Endometrium (tissue), 2 donors: ENCODE measurements around the gene FRAS1.
"Not testable (repeated sequence)": the region's sequence is repeated elsewhere in the genome, so short reads cannot be mapped to it uniquely, and the experiment has no call there.

Source experiments
- FAIRE-seq: peaks from 2 replicates; lab custom pipeline; 2012; peaks lifted over from hg19 to GRCh38; lab: Jason Lieb, UNC
- donor health status: control.
- donor health status: control.

FRAS1 gene

DNA sequence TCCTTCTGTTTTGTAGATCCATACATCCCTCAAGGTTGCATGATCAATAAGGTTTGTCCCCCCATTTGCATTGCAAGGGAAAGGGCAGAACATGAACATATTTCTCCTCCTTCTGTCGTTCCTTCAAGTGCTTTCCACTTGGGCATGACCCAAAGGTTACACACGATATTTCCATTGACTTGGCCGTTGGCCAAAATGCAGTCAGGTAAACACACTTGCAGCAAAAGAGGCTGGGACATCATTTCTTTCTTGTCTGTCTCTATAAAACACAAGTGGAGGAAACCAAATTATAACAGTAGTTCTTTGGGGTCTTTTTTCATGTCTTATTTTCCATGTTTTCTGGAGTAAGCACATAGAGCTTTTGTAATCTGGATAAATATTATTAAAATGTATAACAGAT is 156.1 kb downstream of the FRAS1 start:
- FAIRE-seq: no peak

DNA sequence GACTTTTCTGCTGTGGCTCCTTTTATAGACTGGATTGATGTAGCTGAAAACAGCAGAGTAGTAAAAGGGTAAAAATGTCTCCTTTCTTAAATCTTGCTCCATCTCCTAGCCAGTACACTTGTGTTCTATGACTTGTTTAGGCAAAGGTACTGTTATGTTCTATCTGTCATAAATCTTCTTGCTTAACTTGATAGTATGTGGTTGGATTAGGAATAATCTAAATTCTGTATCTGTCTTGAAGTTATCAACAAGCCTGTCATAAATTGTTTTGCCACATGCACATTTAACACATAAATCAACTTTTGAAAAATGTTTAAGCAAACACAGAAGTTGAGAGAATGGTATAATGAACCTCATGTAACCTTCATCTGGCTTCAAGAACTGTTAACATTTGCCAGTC is 157.0 kb downstream of the FRAS1 start:
- no peak for FAIRE-seq

DNA sequence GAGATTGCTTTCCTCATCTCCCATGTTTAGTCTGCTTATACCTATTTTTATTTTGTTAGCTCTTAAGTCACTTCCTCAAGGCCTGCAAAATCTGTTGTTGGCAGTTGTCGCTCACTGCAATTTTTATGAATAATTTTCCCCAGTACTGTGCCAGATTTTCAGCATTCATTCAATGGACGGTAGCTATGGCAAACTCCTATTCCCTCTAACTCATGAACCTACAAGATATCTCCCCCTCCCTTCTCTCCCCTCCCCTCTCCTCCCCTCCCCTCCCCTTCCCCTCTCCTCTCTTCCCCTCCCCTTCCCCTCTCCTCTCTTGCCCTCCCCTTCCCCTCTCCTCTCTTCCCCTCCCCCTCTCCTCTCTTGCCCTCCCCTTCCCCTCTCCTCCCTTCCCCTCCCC is 160.4 kb downstream of the FRAS1 start:
- no peak for FAIRE-seq

DNA sequence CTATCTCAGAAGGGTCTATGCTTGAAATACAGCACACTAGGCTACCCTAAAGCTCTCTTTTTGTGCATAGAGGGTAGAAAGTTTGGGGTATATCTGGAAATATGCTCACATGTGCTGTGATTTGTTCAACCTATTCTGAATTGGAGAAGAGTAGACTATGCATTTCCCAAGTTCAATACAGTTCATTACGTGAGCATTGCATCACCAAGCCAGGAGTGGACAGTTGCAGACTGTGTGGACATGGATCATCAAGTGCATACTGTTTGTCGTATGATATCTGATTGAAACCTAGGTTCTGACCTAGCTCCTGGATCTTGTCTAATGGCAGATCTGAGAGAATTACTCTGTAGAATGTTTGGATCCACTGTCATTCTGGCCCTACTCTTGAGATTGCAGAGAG is 161.1 kb downstream of the FRAS1 start:
- no peak for FAIRE-seq

DNA sequence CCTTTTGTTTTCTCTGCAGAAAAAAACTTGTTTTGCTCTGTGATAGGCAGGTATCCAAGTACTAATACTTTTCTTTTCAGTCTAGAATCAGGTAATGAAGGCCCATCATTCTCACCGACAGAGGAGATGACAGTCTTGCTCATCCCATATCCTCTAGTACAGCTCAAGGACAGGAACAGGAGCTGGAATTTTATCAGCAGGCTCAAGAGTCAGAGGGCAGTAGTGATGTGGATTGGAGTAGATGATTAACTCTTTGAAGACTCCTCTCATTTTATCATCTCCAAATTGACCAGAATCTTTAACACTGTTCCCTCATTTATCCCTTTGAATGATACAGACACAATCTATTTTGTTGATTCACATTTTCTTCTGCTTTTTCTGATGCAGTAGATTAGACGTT is 162.7 kb downstream of the FRAS1 start:
- no peak for FAIRE-seq

DNA sequence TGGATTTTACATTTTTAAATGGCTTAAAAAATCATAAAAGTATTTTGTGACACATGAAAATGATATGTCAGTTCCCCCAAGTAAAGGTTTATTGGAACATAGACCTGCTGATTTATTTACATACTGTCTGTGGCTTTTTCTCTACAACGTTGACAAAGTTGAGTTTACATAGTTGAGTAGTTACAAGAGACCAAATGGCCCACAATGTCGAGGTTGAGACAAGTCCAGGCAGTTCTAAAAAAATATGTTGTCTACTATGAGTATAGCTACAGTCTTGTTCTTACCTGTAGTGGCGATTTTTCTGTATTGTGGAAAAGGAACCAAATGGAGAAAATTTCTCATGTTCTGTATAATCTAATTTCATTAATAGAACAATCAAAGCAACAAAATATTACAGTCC is 163.2 kb downstream of the FRAS1 start:
- FAIRE-seq: no peak

DNA sequence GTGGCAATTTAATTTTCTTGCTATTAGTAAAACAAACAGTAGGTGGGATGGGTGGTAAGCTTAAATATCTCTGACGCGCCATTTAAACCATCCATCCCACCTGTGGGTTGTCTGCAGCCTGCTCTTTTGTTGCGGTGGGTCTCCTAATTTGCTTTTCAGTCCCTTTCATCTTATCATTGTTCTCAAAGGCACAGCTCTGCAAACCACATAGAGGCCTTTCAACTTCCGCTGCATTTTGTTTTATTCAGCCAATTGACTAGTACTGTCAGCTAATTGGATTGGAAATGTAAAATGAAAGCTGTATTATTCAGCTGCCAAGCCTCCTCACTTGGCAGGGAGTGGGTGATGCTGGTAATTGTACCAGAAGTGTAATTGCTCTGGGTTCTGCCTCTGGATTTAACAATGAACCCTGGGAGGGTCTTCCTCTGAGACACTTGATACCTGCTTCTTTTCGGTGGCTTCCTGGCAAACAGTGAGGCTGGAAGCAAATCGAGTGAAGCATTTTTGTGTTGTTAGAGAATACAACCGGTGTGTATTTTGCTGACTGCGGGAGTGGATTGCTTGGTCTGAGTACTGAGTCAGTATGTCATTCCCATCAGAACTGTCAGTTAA is 165.6 kb downstream of the FRAS1 start:
- FAIRE-seq: no peak

DNA sequence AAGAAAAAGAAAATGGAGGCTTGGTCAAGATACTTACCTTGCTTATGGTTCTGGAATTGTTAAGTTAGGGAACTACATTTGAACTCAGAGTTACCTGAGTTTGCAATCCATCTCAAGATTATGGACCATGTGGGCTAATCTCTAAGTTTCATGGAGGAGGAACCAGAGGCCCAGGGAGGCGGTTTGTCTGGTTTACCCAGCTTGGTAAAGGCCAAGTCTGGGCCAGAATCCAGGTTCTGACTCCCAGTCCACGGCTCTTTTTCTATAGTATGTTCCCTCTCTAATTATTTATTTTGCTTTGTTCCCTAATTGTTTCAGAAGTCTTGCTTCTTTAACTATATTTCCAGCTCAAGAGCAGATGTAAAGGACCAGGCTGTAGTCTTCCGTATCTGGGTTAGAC is 168.1 kb downstream of the FRAS1 start:
- FAIRE-seq: no peak

DNA sequence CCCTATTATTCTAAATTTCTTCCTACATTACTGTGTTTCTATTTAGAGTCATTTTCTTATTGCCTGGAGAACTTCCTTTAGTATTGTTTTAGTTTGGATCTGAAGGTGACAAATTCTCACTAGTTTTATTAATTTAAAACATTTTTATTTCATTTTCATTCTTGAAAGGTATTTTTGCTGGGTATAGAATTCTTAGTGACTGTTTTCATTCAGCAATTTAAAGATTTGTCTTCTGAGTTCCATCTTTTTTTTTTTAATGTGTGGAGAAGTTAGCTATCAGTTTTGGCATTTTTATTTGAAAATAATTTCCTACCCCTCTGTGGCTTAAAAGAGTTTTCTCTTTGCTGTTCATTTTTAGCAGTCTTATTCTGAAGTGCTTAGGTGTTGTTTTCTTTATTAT is 169.2 kb downstream of the FRAS1 start:
- FAIRE-seq: no peak

DNA sequence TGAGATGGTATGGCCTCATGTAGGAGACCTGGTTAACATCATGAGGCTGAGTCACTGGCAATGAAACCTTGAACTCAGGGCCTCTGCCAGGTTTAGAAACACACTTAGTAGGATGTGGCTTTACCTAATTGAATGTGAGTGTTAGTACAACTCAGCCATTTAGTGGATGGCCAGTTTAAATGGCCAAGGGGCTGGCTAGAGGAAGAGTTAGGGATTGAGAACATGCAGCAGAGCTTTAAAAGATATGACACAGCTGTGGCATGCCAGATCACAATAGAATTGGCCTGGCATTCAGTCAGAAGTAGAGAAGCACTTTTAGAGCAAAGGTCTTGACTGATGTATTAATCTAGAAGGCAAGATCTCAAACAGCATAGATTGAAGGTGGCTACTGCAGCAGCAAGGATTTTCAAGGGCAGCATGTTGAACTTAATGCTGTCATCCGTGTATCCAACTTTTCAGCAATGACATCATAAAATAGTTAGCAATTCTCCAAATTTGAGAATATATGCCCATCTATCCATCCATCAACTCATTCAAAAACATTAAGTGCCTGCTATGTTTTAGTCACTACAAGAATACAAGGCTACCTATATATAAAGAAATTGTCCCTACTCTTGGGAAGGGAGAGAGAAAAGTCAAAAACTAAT is 170.4 kb downstream of the FRAS1 start:
- FAIRE-seq: no peak

DNA sequence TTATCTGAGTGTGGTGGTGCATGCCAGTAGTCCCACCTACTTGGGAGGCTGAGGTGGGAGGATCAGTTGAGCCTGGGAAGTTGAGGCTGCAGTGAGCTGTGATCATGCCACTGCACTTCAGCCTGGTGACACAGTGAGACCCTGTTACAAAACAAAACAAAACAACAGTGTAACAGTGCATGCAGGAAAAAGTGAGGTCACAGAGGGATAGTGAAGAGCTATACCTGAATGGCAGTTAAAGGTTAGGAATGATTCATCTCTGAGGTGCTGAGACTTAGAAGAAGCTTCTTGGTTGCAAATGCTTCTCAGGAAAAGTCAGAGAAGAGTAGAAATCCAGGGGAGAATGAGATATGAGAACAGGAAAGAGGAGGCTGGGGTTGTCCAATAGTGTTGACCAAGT is 178.7 kb downstream of the FRAS1 start:
- no peak for FAIRE-seq

DNA sequence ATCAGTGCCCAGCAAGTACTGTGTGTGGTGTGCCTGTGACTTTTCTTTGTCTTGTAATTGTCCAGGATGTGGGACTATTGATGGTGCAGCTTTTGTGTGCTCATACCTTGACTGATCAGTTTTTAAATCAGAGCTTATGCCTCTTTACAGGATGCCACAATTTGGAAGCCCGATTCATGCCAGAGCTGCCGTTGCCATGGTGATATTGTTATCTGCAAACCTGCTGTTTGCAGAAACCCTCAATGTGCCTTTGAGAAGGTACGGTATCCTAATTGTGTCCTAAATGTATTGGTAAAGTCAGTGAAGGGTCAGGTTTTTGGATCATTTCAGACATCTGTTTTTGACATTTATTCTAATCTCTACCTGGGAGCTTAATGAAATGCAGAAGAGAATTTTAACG is 180.2 kb downstream of the FRAS1 start:
- FAIRE-seq: no peak

DNA sequence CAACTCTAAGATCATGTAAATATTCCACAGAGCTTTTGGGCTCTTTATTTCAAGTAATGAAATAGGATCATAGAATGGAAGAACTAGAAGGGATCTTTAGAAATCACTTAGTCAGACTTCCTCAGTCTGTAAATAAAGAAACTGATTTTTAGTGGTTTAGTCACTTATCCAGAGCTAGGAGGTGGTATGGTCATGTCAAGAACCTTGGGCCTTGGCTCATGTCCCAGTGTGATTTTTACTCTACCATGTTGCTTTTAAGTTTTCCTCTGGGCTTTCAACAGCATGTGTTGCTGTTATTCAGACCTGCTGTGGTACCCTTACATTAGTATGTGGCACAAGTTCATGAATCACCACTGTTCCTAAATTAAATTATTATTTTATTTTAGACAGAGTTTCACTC is 184.9 kb downstream of the FRAS1 start:
- FAIRE-seq: no peak

DNA sequence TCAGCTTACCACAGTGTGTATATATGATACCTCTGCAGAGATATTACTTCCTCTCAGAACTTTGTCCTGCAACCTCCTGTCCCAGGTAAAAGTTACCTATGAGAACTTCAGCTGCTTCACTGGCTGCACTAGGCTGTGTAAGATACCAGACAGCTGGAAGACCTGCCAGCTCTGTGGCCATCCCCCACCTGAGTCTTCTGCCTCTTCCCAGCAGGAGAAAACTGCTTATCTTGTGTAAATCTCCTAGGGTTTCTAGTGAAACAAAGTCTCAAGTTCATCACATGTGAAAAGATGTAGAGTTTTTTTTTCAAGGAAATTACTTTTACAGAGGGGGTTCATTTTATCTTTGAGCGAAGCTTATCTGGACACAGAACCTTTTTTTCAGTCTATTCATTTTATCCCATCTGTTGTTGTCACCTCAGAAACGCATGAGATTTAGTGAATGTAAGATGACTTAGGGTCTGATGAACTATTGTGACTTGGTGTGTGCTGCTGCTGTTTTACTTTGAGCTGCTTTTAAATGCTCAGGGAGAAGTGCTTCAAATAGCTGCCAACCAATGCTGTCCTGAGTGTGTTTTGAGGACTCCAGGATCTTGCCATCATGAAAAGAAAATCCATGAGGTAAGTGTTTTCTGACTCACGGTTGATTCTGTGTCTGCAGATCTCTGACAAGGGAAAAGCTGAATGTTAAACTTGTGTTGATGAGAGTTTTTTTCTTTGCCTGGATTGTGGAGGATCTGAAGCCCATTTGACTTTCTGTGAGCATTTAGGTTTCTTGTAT is 187.8 kb downstream of the FRAS1 start:
- FAIRE-seq: no peak

DNA sequence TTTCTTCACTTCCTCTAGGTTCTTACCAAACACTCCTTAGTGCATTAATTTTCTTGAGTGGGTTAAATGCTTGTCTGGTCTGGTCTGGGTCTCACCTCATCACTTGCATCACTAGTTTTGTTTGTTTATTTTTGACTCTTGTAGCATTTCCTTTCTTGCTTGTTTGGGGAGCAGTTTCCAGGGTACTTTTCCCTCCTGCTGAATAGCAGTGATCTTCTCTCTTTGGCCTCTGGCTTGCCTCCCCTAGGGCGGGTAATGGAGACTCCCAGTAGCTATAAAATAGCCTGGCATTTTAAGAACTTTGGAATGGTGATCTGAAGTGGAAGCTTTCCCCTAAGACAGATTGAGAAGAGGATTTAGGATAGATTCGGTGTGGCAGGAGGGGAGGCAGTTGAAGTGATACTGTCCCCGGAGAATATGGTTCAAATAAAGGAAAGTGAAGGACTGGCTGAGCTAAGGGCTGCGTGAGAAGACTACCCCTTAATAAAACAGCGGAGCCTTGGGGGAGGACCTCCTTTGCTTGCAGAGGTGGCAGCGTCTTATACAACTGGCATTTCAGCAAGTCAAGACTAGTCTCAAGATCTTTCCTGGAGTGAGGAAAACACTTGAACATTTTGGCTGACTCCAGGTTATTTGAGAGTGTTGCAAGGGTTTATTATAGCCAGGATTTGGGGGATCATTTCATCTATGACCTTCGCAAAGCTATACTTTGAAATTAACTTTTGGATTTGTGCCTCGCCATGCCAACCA is 190.6 kb downstream of the FRAS1 start:
- FAIRE-seq: no peak

DNA sequence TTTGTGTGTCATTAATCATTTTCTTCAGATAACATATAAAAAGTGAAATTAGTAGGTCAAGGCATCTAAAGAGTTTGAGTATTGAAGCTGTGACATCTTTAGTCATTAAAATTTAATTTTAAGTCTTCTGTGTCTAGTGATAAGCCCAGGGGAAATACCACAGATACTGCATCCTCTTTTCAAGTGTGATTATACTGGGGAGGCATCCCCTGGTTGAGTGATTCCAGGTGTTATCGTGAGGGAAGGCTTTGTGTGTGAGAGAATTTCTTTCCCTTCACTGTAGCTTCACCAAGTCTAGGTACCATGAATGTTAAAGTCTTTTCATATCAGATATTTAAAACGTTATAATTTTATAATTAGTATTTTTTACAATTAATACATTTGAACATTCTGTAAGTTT is 193.4 kb downstream of the FRAS1 start:
- FAIRE-seq: no peak

DNA sequence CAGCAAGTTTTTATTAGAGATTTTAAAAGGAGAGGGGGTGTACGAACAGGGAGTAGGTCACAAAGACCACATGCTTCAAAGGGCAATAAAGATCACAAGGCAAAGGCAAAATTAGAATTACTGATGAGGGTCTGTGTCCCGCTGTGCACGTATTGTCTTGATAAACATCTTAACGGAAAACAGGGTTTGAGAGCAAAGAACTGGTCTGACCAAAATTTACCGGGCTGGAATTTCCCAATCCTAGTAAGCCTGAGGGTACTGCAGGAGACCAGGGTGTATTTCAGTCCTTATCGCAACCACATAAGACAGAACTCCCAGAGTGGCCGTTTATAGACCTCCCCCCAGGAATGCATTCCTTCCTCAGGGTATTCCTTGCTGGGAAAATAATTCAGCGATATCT is 195.7 kb downstream of the FRAS1 start:
- FAIRE-seq: not testable (repeated sequence)

DNA sequence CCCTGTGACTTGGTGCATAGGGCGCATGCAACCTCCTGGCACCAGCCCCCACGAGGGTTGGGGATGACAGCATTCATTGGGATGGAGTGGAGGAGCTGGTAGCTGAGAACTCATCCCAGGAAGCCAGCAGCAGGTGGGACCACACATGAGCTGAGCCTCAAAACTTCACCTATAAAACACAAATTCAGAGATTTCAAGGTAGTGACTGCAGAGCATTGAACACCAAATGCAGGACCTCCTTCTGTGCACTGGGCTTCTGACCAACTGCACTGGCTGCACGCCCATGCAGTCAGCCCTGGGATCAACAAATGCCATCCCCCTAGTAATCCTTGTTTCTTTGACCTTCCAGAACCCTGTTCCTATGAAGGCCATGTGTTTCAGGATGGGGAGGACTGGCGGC is 197.8 kb downstream of the FRAS1 start:
- no peak for FAIRE-seq

DNA sequence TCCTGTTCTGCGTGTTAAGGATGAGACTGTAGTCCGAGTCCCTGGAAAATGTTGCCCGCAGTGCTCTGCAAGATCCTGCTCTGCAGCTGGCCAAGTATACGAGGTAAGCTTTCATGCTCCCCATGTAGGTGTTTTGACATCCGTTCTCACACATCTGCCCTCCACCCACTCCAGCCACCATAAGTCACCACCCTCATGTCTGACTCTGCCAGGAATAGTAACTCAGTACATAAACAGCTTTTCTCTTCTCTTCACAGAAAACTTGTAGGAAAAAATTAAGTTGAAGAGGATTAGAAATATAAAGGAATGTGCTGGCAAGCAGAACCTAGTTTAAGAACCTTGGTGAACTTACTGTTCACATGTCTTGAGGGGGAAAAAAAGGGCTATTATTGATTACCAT is 207.9 kb downstream of the FRAS1 start:
- no peak for FAIRE-seq

DNA sequence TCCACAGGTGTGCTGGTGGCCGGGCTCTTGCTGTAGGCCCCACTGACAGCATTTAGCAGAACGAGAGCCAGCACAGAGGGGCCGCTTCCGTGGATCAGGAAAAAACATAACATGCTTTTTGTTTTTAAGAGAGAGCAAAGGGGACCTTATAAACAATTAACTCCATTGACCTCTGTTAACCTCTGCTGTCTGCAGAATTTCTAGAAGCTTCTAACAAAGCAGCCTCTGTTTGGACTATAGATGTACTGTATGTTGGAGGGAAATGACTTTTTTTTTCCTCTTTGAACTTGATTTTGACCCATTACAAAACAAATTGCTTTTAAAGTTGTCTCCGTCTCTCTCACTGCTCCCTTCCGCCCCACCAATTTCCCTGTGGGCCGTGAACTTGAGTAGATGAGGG is 210.7 kb downstream of the FRAS1 start:
- FAIRE-seq: no peak

DNA sequence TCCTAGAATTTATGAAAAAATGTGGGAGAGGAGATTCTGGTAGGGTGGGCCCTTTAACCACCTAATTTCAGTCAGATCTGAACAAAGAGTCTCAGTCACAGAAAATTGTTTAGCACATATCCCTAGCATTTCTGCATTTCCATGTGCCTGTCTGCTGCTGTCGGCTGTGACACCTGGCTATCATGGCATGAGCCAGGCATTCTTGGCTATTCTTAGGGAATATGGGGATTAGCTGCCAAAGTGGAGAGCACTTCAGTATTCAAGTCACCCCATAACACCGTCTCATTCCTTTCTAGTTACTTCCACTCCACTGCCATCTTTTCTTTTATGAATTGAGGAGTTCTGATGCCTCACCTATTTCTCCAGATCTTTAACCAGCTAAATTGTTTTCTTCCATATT is 211.5 kb downstream of the FRAS1 start:
- FAIRE-seq: no peak

DNA sequence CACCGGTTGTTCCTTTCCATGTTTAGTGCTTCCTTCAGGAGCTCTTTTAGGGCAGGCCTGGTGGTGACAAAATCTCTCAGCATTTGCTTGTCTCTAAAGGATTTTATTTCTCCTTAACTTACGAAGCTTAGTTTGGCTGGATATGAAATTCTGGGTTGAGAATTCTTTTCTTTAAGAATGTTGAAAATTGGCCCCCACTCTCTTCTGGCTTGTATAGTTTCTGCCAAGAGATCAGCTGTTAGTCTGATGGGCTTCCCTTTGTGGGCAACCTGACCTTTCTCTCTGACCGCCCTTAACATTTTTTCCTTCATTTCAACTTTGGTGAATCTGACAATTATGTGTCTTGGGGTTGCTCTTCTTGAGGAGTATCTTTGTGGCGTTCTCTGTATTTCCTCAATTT is 218.3 kb downstream of the FRAS1 start:
- FAIRE-seq: not testable (repeated sequence)

DNA sequence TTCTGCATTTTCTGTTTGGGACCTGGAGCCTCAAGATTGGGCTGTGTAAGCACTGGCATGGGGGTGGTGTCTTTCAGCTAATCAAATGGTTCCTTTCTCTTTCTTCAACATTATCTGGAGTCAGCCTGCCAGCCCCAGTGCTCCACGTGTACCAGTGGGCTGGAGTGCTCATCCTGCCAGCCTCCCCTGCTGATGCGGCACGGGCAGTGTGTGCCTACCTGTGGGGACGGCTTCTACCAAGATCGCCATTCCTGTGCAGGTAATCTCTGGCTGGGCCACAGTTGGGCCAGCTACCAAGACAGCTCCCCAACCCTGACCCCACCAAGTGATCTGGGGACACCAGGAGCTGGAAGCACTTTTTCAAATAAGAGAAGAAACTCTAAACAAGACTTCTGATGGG is 229.2 kb downstream of the FRAS1 start:
- FAIRE-seq: no peak
